HEK293 (cell line): Measurements from ENCODE around the gene DHFR.
A peak's percentile ranks its signal among the peaks of the same experiment; 100 is the strongest.
"Not testable (repeated sequence)": the region's sequence is repeated elsewhere in the genome, so short reads cannot be mapped to it uniquely, and the experiment has no call there.

ENCODE experiments used
- CTCF ChIA-PET: fragments of 350-600 bp; formaldehyde crosslinking; extraction: SDS; loops from one replicate; lab custom pipeline; 2021; ENCODE audit warnings: antibody characterized with exemption; lab: Yijun Ruan, JAX
- POLR2A ChIA-PET: fragments of 300-600 bp; formaldehyde crosslinking; extraction: SDS; loops from one replicate; lab custom pipeline; 2020; ENCODE audit warnings: antibody characterized with exemption, inconsistent platforms; lab: Yijun Ruan, JAX
- H3K27ac ChIP-seq: fragments of 200-500 bp; sonication (Bioruptor generic); 2 replicates; pipeline ENCODE4 v1.5.1; 2014; ENCODE audit warnings: low read depth, low read length, control low read depth, inconsistent platforms; ENCODE audit errors: extremely low read depth
- H3K36me3 ChIP-seq, 2 experiments: fragments of 200-500 bp in 1 of 2; sonication (Bioruptor generic) in 1 of 2; 1 replicate in 1 of 2; 2 replicates in 1 of 2; pipeline ENCODE4 v1.5.1; 2014 to 2017; ENCODE audit warnings: inconsistent platforms in 2 of 2, low read length in 2 of 2; ENCODE audit not compliant: control insufficient read depth in 2 of 2, insufficient read depth in 1 of 2
- H3K4me1 ChIP-seq: fragments of 200-500 bp; sonication (Bioruptor generic); 2 replicates; pipeline ENCODE4 v1.5.1; 2014; ENCODE audit warnings: mild to moderate bottlenecking, low read length, inconsistent platforms; ENCODE audit not compliant: control insufficient read depth, insufficient read depth
- H3K4me3 ChIP-seq: 2 replicates; pipeline ENCODE4 v1.5.1; 2011; ENCODE audit warnings: low read depth, mild to moderate bottlenecking, control low read depth, low read length, moderate library complexity
- H3K9me3 ChIP-seq: fragments of 200-500 bp; sonication (Bioruptor generic); 2 replicates; pipeline ENCODE4 v1.5.1; 2014; ENCODE audit warnings: low read depth, low read length, inconsistent platforms; ENCODE audit not compliant: control insufficient read depth, insufficient read depth
- GLI2 ChIP-seq: fragments of 450-650 bp; formaldehyde crosslinking; IDR thresholded peaks from 2 replicates; pipeline ENCODE4; 2017; ENCODE audit warnings: missing biosample characterization, missing genetic modification characterization, low read depth, borderline replicate concordance
- HIC1 ChIP-seq: fragments of 450-650 bp; formaldehyde crosslinking; IDR thresholded peaks from 2 replicates; pipeline ENCODE4 v1.5.1; 2016; ENCODE audit warnings: missing biosample characterization, missing genetic modification characterization
- HOXD13 ChIP-seq: sonication (generic); formaldehyde crosslinking; IDR thresholded peaks from 2 replicates; pipeline ENCODE4 v1.8.0; 2022; ENCODE audit warnings: missing genetic modification reagents, borderline replicate concordance
- KLF1 ChIP-seq: fragments of 450-650 bp; formaldehyde crosslinking; IDR thresholded peaks from 2 replicates; pipeline ENCODE4 v1.5.1; 2016; ENCODE audit warnings: missing biosample characterization, missing genetic modification characterization
- KLF8 ChIP-seq: fragments of 450-650 bp; formaldehyde crosslinking; IDR thresholded peaks from 2 replicates; pipeline ENCODE4 v1.5.1; 2016; ENCODE audit warnings: missing biosample characterization, missing genetic modification characterization
- SALL2 ChIP-seq: fragments of 450-650 bp; formaldehyde crosslinking; IDR thresholded peaks from 2 replicates; pipeline ENCODE4 v1.5.0; 2017; ENCODE audit warnings: missing biosample characterization, mild to moderate bottlenecking, missing genetic modification characterization, borderline replicate concordance
- TCF7L2 ChIP-seq: IDR thresholded peaks from 2 replicates; pipeline ENCODE4 v1.6.1; 2011; ENCODE audit warnings: low read depth, mild to moderate bottlenecking, inconsistent platforms, low read length, moderate library complexity, borderline replicate concordance
- ZBTB1 ChIP-seq: fragments of 450-650 bp; formaldehyde crosslinking; IDR thresholded peaks from 2 replicates; pipeline ENCODE4 v1.5.1; 2016; ENCODE audit warnings: missing biosample characterization, missing genetic modification characterization
- ZBTB20 ChIP-seq: fragments of 450-650 bp; formaldehyde crosslinking; IDR thresholded peaks from 2 replicates; pipeline ENCODE4 v1.5.1; 2016; ENCODE audit warnings: missing biosample characterization, missing genetic modification characterization
- ZFP69B ChIP-seq: fragments of 450-650 bp; formaldehyde crosslinking; IDR thresholded peaks from 2 replicates; pipeline ENCODE4 v1.5.1; 2016; ENCODE audit warnings: missing biosample characterization, missing genetic modification characterization
- ZNF114 ChIP-seq: fragments of 450-650 bp; formaldehyde crosslinking; IDR thresholded peaks from 2 replicates; pipeline ENCODE4 v1.5.0; 2017; ENCODE audit warnings: missing biosample characterization, missing genetic modification characterization
- ZNF146 ChIP-seq: fragments of 450-650 bp; formaldehyde crosslinking; IDR thresholded peaks from 2 replicates; pipeline ENCODE4 v1.5.1; 2016; ENCODE audit warnings: missing biosample characterization, missing genetic modification characterization
- ZNF174 ChIP-seq: fragments of 450-650 bp; formaldehyde crosslinking; IDR thresholded peaks from 2 replicates; pipeline ENCODE4 v1.5.0; 2017; ENCODE audit warnings: missing biosample characterization, mild to moderate bottlenecking, missing genetic modification characterization
- ZNF239 ChIP-seq: fragments of 450-650 bp; formaldehyde crosslinking; IDR thresholded peaks from 2 replicates; pipeline ENCODE4 v1.5.1; 2016; ENCODE audit warnings: missing biosample characterization, missing genetic modification characterization
- ZNF266 ChIP-seq: fragments of 450-650 bp; formaldehyde crosslinking; IDR thresholded peaks from 2 replicates; pipeline ENCODE4 v1.5.1; 2016; ENCODE audit warnings: missing biosample characterization, missing genetic modification characterization, low read depth
- ZNF366 ChIP-seq: fragments of 450-650 bp; formaldehyde crosslinking; conservative IDR thresholded peaks from 2 replicates; pipeline ENCODE4 v1.5.1; 2016; ENCODE audit warnings: missing biosample characterization, missing genetic modification characterization
- ZNF391 ChIP-seq: fragments of 450-650 bp; formaldehyde crosslinking; IDR thresholded peaks from 2 replicates; pipeline ENCODE4 v1.5.1; 2016; ENCODE audit warnings: low read depth, missing biosample characterization, missing genetic modification characterization, borderline replicate concordance
- ZNF530 ChIP-seq: fragments of 450-650 bp; formaldehyde crosslinking; IDR thresholded peaks from 2 replicates; pipeline ENCODE4 v1.5.1; 2016; ENCODE audit warnings: low read depth, missing biosample characterization, missing genetic modification characterization
- ZNF623 ChIP-seq: fragments of 450-650 bp; formaldehyde crosslinking; IDR thresholded peaks from 2 replicates; pipeline ENCODE4 v1.5.1; 2016; ENCODE audit warnings: missing biosample characterization, missing genetic modification characterization
- ZNF654 ChIP-seq: fragments of 450-650 bp; formaldehyde crosslinking; IDR thresholded peaks from 2 replicates; pipeline ENCODE4 v1.5.1; 2016; ENCODE audit warnings: low read depth, missing biosample characterization, missing genetic modification characterization
- ZNF785 ChIP-seq: fragments of 450-650 bp; formaldehyde crosslinking; IDR thresholded peaks from 2 replicates; pipeline ENCODE4 v1.5.1; 2016; ENCODE audit warnings: missing biosample characterization, missing genetic modification characterization
- ZNF830 ChIP-seq: fragments of 450-650 bp; IDR thresholded peaks from 2 replicates; pipeline ENCODE4 v1.5.0; 2018; ENCODE audit warnings: missing biosample characterization, missing genetic modification characterization, low read depth, mild to moderate bottlenecking, moderate library complexity
- ZXDB ChIP-seq: fragments of 450-650 bp; formaldehyde crosslinking; IDR thresholded peaks from 2 replicates; pipeline ENCODE4 v1.5.1; 2016; ENCODE audit warnings: missing biosample characterization, missing genetic modification characterization
- TF ChIP-seq, protein P1 (sequence below): fragments of 450-650 bp; formaldehyde crosslinking; IDR thresholded peaks from 2 replicates; pipeline ENCODE4 v1.5.0; 2017; ENCODE audit warnings: missing biosample characterization, missing genetic modification characterization, borderline replicate concordance
- TF ChIP-seq, protein P2 (sequence below): fragments of 450-650 bp; formaldehyde crosslinking; IDR thresholded peaks from 2 replicates; pipeline ENCODE4 v1.5.1; 2016; ENCODE audit warnings: missing biosample characterization, missing genetic modification characterization
- TF ChIP-seq, protein P3 (sequence below): fragments of 450-650 bp; formaldehyde crosslinking; IDR thresholded peaks from 2 replicates; pipeline ENCODE4 v1.5.1; 2016; ENCODE audit warnings: missing biosample characterization, missing genetic modification characterization

Gene DHFR

DNA sequence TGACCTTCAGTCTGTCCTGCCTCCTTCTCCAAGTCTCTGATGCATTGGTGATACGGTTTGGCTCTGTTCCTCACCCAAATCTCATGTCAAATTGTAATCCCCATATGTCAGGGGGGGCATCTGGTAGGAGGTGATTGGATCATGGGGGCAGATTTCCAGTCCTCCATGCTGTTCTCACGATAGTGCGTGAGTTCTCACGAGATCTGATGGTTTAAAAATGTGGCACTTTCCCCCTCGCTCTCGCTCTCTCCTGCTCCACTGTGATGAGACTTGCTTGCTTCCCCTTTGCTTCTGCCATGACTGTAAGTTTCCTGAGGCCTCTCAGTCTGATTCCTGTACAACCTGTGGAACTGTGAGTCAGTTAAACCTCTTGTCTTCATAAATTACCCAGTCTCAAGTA, 70.0 kb downstream of the DHFR start (continued):
- TF ChIP-seq, protein P1, sequence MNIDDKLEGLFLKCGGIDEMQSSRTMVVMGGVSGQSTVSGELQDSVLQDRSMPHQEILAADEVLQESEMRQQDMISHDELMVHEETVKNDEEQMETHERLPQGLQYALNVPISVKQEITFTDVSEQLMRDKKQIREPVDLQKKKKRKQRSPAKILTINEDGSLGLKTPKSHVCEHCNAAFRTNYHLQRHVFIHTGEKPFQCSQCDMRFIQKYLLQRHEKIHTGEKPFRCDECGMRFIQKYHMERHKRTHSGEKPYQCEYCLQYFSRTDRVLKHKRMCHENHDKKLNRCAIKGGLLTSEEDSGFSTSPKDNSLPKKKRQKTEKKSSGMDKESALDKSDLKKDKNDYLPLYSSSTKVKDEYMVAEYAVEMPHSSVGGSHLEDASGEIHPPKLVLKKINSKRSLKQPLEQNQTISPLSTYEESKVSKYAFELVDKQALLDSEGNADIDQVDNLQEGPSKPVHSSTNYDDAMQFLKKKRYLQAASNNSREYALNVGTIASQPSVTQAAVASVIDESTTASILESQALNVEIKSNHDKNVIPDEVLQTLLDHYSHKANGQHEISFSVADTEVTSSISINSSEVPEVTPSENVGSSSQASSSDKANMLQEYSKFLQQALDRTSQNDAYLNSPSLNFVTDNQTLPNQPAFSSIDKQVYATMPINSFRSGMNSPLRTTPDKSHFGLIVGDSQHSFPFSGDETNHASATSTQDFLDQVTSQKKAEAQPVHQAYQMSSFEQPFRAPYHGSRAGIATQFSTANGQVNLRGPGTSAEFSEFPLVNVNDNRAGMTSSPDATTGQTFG (tag by site-specific recombination) = no peak
- no peak for TF ChIP-seq ZNF391 (tag by site-specific recombination)
- TF ChIP-seq ZNF623 = no peak
- TF ChIP-seq ZBTB20 (tag by site-specific recombination) = no peak
- no peak for TF ChIP-seq KLF8 (tag by site-specific recombination)
- TF ChIP-seq ZNF366 (tag by site-specific recombination) = no peak
- TF ChIP-seq KLF1 (tag by site-specific recombination) = no peak
- no peak for TF ChIP-seq ZBTB1 (tag by site-specific recombination)
- no peak for TF ChIP-seq HOXD13
- TF ChIP-seq GLI2 (tag by site-specific recombination) = no peak
- no peak for TF ChIP-seq ZNF239 (tag by site-specific recombination)
- TF ChIP-seq ZNF830 (tag by site-specific recombination) = no peak
- no peak for TF ChIP-seq ZNF174
- no peak for TF ChIP-seq ZFP69B (tag by site-specific recombination)
- no peak for TF ChIP-seq ZNF530
- no peak for TF ChIP-seq ZXDB (tag by site-specific recombination)
- TF ChIP-seq, all 188 proteins: peak for 0

DNA sequence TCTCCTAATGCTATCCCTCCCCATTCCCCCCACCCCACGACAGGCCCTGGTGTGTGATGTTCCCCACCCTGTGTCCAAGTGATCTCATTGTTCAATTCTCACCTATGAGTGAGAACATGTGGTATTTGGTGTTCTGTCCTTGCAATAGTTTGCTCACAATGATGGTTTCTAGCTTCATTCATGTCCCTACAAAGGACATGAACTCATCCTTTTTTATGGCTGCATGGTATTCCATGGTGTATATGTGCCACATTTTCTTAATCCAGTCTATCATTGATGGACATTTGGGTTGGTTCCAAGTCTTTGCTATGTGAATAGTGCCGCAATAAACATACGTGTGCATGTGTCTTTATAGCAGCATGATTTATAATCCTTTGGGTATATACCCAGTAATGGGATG, 74.5 kb downstream of the DHFR start:
- POLR2A ChIA-PET = interaction anchor here (0.6 kb wide), 1 partner anchor 18 kb away, joined by 4 read pairs; no protein-coding TSS in a partner anchor
- CTCF ChIA-PET = not testable (repeated sequence)

GRCh38 chr5:80579050-80579449, 75.7 kb downstream of the DHFR start:
- no peaks in the 10 kb centered on the region for H3K36me3 ChIP-seq
- H3K4me1 ChIP-seq = no peaks in the 10 kb centered on the region
- ChIA-PET POLR2A (no interaction called here), CTCF (interaction anchor here (0.8 kb wide), 1 partner anchor 10 kb away, joined by 5 read pairs; no protein-coding TSS in a partner anchor)
- no peak overlapping the region for H3K4me3 ChIP-seq
- H3K9me3 ChIP-seq = no peaks in the 10 kb centered on the region
- no peak overlapping the region for H3K27ac ChIP-seq
- TF ChIP-seq ZNF114 (tag by site-specific recombination) (no peak), ZNF239 (tag by site-specific recombination) (no peak), HIC1 (tag by site-specific recombination) (no peak), SALL2 (tag by site-specific recombination) (peak; percentile 65; the same call in 1 of the 2 replicates), TCF7L2 (no peak), ZNF266 (tag by site-specific recombination) (0 out of 2 replicates have a peak, but pooled peaks have one; percentile 22), ZNF785 (tag by site-specific recombination) (no peak), ZNF654 (tag by site-specific recombination) (no peak)
- TF ChIP-seq, protein P2, sequence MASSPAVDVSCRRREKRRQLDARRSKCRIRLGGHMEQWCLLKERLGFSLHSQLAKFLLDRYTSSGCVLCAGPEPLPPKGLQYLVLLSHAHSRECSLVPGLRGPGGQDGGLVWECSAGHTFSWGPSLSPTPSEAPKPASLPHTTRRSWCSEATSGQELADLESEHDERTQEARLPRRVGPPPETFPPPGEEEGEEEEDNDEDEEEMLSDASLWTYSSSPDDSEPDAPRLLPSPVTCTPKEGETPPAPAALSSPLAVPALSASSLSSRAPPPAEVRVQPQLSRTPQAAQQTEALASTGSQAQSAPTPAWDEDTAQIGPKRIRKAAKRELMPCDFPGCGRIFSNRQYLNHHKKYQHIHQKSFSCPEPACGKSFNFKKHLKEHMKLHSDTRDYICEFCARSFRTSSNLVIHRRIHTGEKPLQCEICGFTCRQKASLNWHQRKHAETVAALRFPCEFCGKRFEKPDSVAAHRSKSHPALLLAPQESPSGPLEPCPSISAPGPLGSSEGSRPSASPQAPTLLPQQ (tag by site-specific recombination) = no peak

More for the DNA sequence above, 74.5 kb downstream of the DHFR start:
- not testable (repeated sequence) for H3K4me1 ChIP-seq, H3K4me3 ChIP-seq, H3K9me3 ChIP-seq, H3K36me3 ChIP-seq
- TF ChIP-seq, protein P3, sequence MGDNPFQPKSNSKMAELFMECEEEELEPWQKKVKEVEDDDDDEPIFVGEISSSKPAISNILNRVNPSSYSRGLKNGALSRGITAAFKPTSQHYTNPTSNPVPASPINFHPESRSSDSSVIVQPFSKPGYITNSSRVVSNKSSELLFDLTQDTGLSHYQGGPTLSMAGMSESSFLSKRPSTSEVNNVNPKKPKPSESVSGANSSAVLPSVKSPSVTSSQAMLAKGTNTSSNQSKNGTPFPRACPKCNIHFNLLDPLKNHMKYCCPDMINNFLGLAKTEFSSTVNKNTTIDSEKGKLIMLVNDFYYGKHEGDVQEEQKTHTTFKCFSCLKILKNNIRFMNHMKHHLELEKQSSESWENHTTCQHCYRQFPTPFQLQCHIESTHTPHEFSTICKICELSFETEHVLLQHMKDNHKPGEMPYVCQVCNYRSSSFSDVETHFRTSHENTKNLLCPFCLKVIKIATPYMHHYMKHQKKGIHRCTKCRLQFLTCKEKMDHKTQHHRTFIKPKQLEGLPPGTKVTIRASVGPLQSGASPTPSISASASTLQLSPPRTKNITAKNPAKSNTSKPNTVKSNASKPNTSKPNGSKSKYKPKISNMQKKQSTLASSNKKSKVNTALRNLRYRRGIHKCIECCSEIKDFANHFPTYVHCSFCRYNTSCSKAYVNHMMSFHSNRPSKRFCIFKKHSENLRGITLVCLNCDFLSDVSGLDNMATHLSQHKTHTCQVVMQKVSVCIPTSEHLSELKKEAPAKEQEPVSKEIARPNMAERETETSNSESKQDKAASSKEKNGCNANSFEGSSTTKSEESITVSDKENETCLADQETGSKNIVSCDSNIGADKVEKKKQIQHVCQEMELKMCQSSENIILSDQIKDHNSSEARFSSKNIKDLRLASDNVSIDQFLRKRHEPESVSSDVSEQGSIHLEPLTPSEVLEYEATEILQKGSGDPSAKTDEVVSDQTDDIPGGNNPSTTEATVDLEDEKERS = 0 out of 2 replicates have a peak, but pooled peaks have one; percentile 34
- peak; percentile 84 for TF ChIP-seq ZNF146 (tag by site-specific recombination)
- TF ChIP-seq, all 188 proteins: peak for 2; not testable (repeated sequence) for 186
- not testable (repeated sequence) for H3K27ac ChIP-seq
